Measurements from ENCODE around the gene CHST10. TPM values are rescaled to one million over a fixed set of nuclear protein-coding genes. Genes with fewer than 3 reads are reported as not detected.

Gene CHST10
- total and polyA plus RNA-seq, 10 of the 15 experiments (the other 5 are each of a cell fraction or from before 2014, with no cell fraction given): 2.0 to 22.5 (median 15.7) TPM

DNA sequence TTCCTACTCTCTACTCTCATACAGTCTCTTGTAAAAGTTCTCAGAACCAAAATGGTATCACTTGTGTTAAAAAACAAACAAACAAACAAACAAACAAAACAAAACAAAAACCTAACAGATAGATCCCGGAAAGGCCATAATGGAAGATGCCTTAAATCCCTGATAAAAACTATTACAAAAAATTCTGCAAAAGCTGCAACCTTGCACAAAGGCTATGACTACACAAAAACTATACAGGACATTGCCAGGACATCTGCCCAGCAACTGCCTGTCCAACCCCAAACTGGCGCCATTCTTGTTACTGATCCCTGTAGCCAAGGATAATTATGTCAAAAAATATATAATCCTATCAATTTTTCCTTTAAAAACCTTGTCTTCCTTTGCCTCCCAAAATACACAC, 58.9 kb downstream of the CHST10 start:
- H2AFZ ChIP-seq (ENCODE audit: control insufficient read depth, low read depth, low read length): no peak overlapping the region
- no peak for ATAC-seq
- DNase-seq (ENCODE audit: low read depth, low spot score): no peak
- 42% methylated on average over 2 of the region's 2 CpGs for WGBS (ENCODE audit: insufficient coverage, insufficient replicate concordance, low lambda C conversion rate, missing lambda C conversion rate)
- H3K4me2 ChIP-seq (ENCODE audit: control insufficient read depth, insufficient read depth): no peak overlapping the region
- in situ Hi-C loops (cut with MboI): no loop called here
- FAIRE-seq: no peak
- no peak overlapping the region for H3K9ac ChIP-seq (ENCODE audit: control insufficient read depth, insufficient read depth, low read length)
- no peaks in the 10 kb centered on the region; the same call in 1 of the 3 replicates for H3K9me3 ChIP-seq (replicated peaks; ENCODE audit: control insufficient read depth, insufficient read depth, low read length)
- POLR2A ChIA-PET: no interaction called here
- no peaks in the 10 kb centered on the region for H3K27me3 ChIP-seq (replicated peaks in 1 of 2; ENCODE audit: control insufficient read depth in 2 of 2, insufficient read depth in 2 of 2, low read length in 1 of 2)
- H3K36me3 ChIP-seq (ENCODE audit: control insufficient read depth in 2 of 2, insufficient read depth in 2 of 2, low read length in 1 of 2): no peaks in the 10 kb centered on the region
- no peak overlapping the region for H3K4me3 ChIP-seq
- no peaks in the 10 kb centered on the region for H3K79me2 ChIP-seq (ENCODE audit: control insufficient read depth, insufficient read depth, low read length)
- CTCF ChIA-PET: no interaction called here
- no TSS peak for BruUV-seq (replicated peaks)
- RAD21 ChIA-PET (ENCODE audit: unreplicated experiment): no interaction called here
- intact Hi-C loops (cut with micrococcal nuclease; ENCODE audit: unreplicated experiment): no loop called here
- H3K27ac ChIP-seq (ENCODE audit: control insufficient read depth, insufficient read depth): no peak overlapping the region
- H3K4me1 ChIP-seq (ENCODE audit: control insufficient read depth, insufficient read depth, low read length): no peaks in the 10 kb centered on the region
- H4K20me1 ChIP-seq (ENCODE audit: control insufficient read depth, insufficient read depth): no peaks in the 10 kb centered on the region
- SMC1A ChIA-PET (ENCODE audit: uncharacterized antibody, unreplicated experiment): interaction anchor here (0.6 kb wide), 1 partner anchor 624 kb away, joined by 3 read pairs; no protein-coding TSS in a partner anchor
- TF ChIP-seq SMAD5 (IDR thresholded peaks at IDR 0.05; ENCODE audit: low read depth) (no peak), CREB1 (IDR thresholded peaks at IDR 0.05; ENCODE audit: low read depth) (no peak), MTA3 (IDR thresholded peaks at IDR 0.05; ENCODE audit: borderline replicate concordance, low read length) (no peak), ETV6 (conservative IDR thresholded peaks at IDR 0.05 in 1 of 2, IDR thresholded peaks at IDR 0.05 in 1 of 2; ENCODE audit: borderline replicate concordance in 1 of 2, low read depth in 1 of 2) (no peak), EGR1 (IDR thresholded peaks at IDR 0.05; ENCODE audit: borderline replicate concordance in 1 of 2, low read depth in 2 of 2, low read length in 2 of 2) (no peak), SMARCA5 (IDR thresholded peaks at IDR 0.05) (no peak), RELA (IDR thresholded peaks at IDR 0.05; ENCODE audit: borderline replicate concordance, partially characterized antibody) (no peak), SUPT20H (IDR thresholded peaks at IDR 0.05; ENCODE audit: borderline replicate concordance, control insufficient read depth, low read depth, low read length) (no peak), RCOR1 (conservative IDR thresholded peaks at IDR 0.05; ENCODE audit: low read depth, low read length) (no peak), MYC (IDR thresholded peaks at IDR 0.05; ENCODE audit: insufficient read depth, insufficient read length, insufficient replicate concordance, low read length, severe bottlenecking) (no peak)
- TF ChIP-seq, protein P1, sequence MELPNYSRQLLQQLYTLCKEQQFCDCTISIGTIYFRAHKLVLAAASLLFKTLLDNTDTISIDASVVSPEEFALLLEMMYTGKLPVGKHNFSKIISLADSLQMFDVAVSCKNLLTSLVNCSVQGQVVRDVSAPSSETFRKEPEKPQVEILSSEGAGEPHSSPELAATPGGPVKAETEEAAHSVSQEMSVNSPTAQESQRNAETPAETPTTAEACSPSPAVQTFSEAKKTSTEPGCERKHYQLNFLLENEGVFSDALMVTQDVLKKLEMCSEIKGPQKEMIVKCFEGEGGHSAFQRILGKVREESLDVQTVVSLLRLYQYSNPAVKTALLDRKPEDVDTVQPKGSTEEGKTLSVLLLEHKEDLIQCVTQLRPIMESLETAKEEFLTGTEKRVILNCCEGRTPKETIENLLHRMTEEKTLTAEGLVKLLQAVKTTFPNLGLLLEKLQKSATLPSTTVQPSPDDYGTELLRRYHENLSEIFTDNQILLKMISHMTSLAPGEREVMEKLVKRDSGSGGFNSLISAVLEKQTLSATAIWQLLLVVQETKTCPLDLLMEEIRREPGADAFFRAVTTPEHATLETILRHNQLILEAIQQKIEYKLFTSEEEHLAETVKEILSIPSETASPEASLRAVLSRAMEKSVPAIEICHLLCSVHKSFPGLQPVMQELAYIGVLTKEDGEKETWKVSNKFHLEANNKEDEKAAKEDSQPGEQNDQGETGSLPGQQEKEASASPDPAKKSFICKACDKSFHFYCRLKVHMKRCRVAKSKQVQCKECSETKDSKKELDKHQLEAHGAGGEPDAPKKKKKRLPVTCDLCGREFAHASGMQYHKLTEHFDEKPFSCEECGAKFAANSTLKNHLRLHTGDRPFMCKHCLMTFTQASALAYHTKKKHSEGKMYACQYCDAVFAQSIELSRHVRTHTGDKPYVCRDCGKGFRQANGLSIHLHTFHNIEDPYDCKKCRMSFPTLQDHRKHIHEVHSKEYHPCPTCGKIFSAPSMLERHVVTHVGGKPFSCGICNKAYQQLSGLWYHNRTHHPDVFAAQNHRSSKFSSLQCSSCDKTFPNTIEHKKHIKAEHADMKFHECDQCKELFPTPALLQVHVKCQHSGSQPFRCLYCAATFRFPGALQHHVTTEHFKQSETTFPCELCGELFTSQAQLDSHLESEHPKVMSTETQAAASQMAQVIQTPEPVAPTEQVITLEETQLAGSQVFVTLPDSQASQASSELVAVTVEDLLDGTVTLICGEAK (IDR thresholded peaks at IDR 0.05; ENCODE audit: borderline replicate concordance): no peak
- TF ChIP-seq, protein P2, sequence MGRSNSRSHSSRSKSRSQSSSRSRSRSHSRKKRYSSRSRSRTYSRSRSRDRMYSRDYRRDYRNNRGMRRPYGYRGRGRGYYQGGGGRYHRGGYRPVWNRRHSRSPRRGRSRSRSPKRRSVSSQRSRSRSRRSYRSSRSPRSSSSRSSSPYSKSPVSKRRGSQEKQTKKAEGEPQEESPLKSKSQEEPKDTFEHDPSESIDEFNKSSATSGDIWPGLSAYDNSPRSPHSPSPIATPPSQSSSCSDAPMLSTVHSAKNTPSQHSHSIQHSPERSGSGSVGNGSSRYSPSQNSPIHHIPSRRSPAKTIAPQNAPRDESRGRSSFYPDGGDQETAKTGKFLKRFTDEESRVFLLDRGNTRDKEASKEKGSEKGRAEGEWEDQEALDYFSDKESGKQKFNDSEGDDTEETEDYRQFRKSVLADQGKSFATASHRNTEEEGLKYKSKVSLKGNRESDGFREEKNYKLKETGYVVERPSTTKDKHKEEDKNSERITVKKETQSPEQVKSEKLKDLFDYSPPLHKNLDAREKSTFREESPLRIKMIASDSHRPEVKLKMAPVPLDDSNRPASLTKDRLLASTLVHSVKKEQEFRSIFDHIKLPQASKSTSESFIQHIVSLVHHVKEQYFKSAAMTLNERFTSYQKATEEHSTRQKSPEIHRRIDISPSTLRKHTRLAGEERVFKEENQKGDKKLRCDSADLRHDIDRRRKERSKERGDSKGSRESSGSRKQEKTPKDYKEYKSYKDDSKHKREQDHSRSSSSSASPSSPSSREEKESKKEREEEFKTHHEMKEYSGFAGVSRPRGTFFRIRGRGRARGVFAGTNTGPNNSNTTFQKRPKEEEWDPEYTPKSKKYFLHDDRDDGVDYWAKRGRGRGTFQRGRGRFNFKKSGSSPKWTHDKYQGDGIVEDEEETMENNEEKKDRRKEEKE (IDR thresholded peaks at IDR 0.05): no peak
- TF ChIP-seq, protein P3, sequence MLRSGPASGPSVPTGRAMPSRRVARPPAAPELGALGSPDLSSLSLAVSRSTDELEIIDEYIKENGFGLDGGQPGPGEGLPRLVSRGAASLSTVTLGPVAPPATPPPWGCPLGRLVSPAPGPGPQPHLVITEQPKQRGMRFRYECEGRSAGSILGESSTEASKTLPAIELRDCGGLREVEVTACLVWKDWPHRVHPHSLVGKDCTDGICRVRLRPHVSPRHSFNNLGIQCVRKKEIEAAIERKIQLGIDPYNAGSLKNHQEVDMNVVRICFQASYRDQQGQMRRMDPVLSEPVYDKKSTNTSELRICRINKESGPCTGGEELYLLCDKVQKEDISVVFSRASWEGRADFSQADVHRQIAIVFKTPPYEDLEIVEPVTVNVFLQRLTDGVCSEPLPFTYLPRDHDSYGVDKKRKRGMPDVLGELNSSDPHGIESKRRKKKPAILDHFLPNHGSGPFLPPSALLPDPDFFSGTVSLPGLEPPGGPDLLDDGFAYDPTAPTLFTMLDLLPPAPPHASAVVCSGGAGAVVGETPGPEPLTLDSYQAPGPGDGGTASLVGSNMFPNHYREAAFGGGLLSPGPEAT (IDR thresholded peaks at IDR 0.05; ENCODE audit: low read depth): no peak
- TF ChIP-seq, protein P4, sequence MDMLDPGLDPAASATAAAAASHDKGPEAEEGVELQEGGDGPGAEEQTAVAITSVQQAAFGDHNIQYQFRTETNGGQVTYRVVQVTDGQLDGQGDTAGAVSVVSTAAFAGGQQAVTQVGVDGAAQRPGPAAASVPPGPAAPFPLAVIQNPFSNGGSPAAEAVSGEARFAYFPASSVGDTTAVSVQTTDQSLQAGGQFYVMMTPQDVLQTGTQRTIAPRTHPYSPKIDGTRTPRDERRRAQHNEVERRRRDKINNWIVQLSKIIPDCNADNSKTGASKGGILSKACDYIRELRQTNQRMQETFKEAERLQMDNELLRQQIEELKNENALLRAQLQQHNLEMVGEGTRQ (IDR thresholded peaks at IDR 0.05; ENCODE audit: borderline replicate concordance, low read depth, low read length): no peak

All from GM12878 (cell line).